ENCODE results near the gene WDR81.

DNA sequence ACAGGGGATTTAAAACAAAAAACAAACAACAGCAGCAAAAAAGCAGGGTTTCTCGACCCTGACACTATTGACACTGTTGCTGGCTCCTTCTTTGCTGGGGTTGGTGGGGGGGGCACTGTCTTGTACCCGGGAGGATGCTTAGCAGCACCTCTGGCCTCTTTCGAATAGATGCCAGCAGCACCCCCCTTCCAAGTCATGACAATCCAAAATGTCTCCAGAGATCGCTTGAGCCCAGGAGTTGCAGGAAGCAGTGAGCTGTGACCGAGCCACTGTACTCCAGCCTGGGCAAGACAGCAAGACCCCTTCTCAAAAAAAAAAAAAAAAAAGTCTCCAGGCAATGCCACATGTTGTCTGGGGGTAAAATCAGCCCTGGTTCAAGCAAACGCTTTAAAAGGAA is 57.7 kb downstream of the WDR81 start:
- TF ChIP-seq, protein P1, sequence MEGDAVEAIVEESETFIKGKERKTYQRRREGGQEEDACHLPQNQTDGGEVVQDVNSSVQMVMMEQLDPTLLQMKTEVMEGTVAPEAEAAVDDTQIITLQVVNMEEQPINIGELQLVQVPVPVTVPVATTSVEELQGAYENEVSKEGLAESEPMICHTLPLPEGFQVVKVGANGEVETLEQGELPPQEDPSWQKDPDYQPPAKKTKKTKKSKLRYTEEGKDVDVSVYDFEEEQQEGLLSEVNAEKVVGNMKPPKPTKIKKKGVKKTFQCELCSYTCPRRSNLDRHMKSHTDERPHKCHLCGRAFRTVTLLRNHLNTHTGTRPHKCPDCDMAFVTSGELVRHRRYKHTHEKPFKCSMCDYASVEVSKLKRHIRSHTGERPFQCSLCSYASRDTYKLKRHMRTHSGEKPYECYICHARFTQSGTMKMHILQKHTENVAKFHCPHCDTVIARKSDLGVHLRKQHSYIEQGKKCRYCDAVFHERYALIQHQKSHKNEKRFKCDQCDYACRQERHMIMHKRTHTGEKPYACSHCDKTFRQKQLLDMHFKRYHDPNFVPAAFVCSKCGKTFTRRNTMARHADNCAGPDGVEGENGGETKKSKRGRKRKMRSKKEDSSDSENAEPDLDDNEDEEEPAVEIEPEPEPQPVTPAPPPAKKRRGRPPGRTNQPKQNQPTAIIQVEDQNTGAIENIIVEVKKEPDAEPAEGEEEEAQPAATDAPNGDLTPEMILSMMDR (IDR thresholded peaks at IDR 0.05; ENCODE audit: low read depth, low read length, poor library complexity, severe bottlenecking) = no peak
- TF ChIP-seq EZH2phosphoT487 (IDR thresholded peaks at IDR 0.05; ENCODE audit: borderline replicate concordance, low read length) = no peak

All from DOHH2 (cell line).